ENCODE data around the gene SLC44A1. TPM values are rescaled to one million over a fixed set of nuclear protein-coding genes. Genes with fewer than 3 reads are reported as not detected.

SLC44A1 gene
- total RNA-seq, 2 experiments from 2014 or later: 26.6 to 71.6 TPM

- Histone ChIP-seq H3K9me3 (ENCODE audit: low read length) (no peaks in the 10 kb centered on the region), H3K79me2 (ENCODE audit: insufficient read depth, low read depth, low read length) (no peaks in the 10 kb centered on the region), H3K4me2 (ENCODE audit: low read length) (no peak overlapping the region), H3K9me2 (ENCODE audit: insufficient read depth, low read length) (no peaks in the 10 kb centered on the region), H3K36me3 (ENCODE audit: insufficient read depth, low read length) (no peaks in the 10 kb centered on the region), H3K4me1 (ENCODE audit: insufficient read depth, low read length, poor library complexity, severe bottlenecking) (peaks cover 4% of the 10 kb centered on the region), H4K20me1 (ENCODE audit: insufficient read depth, low read length) (no peaks in the 10 kb centered on the region), H2AFZ (ENCODE audit: low read length) (no peak overlapping the region), H3K27ac (ENCODE audit: low read depth, low read length, poor library complexity, severe bottlenecking) (no peak overlapping the region), H3K4me3 (ENCODE audit: low read depth, low read length, poor library complexity, severe bottlenecking) (no peak overlapping the region)
- DNase-seq (ENCODE audit: low spot score): no peak
- POLR2A ChIA-PET: interaction anchor here (0.5 to 0.9 kb wide), 13 partner anchors 25 to 1383 kb away, joined by 3 to 7 read pairs (median 4); no protein-coding TSS in a partner anchor
- intact Hi-C loops (cut with micrococcal nuclease; ENCODE audit: unreplicated experiment): loop anchor here (5.0 kb wide), 1 partner anchor 637 kb away; no protein-coding TSS in a partner anchor
- no TSS peak for BruUV-seq (replicated peaks)
- CTCF ChIA-PET (ENCODE audit: unreplicated experiment): no interaction called here
- no peak for TF ChIP-seq EZH2phosphoT487 (IDR thresholded peaks at IDR 0.05; ENCODE audit: borderline replicate concordance, low read depth, low read length)
- TF ChIP-seq, protein P1, sequence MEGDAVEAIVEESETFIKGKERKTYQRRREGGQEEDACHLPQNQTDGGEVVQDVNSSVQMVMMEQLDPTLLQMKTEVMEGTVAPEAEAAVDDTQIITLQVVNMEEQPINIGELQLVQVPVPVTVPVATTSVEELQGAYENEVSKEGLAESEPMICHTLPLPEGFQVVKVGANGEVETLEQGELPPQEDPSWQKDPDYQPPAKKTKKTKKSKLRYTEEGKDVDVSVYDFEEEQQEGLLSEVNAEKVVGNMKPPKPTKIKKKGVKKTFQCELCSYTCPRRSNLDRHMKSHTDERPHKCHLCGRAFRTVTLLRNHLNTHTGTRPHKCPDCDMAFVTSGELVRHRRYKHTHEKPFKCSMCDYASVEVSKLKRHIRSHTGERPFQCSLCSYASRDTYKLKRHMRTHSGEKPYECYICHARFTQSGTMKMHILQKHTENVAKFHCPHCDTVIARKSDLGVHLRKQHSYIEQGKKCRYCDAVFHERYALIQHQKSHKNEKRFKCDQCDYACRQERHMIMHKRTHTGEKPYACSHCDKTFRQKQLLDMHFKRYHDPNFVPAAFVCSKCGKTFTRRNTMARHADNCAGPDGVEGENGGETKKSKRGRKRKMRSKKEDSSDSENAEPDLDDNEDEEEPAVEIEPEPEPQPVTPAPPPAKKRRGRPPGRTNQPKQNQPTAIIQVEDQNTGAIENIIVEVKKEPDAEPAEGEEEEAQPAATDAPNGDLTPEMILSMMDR (conservative IDR thresholded peaks at IDR 0.05; ENCODE audit: low read length): no peak
Observed at GRCh38 chr9:105418588-105419500, 174.4 kb downstream of the SLC44A1 start.

- Histone ChIP-seq H3K27ac (ENCODE audit: low read depth, low read length, poor library complexity, severe bottlenecking) (no peak overlapping the region), H3K36me3 (ENCODE audit: insufficient read depth, low read length) (no peaks in the 10 kb centered on the region), H3K9me3 (ENCODE audit: low read length) (no peaks in the 10 kb centered on the region), H3K4me2 (ENCODE audit: low read length) (no peak overlapping the region), H3K4me3 (ENCODE audit: low read depth, low read length, poor library complexity, severe bottlenecking) (no peak overlapping the region), H3K79me2 (ENCODE audit: insufficient read depth, low read depth, low read length) (no peaks in the 10 kb centered on the region), H3K9me2 (ENCODE audit: insufficient read depth, low read length) (no peaks in the 10 kb centered on the region), H2AFZ (ENCODE audit: low read length) (no peak overlapping the region), H4K20me1 (ENCODE audit: insufficient read depth, low read length) (no peaks in the 10 kb centered on the region), H3K4me1 (ENCODE audit: insufficient read depth, low read length, poor library complexity, severe bottlenecking) (peaks cover 3% of the 10 kb centered on the region)
- ChIA-PET CTCF (ENCODE audit: unreplicated experiment) (no interaction called here), POLR2A (interaction anchor here (0.5 to 0.7 kb wide), 4 partner anchors 216 to 1332 kb away, joined by 4 to 7 read pairs (median 6); no protein-coding TSS in a partner anchor)
- TF ChIP-seq EZH2phosphoT487 (IDR thresholded peaks at IDR 0.05; ENCODE audit: borderline replicate concordance, low read depth, low read length): no peak
- TF ChIP-seq, protein P1 (conservative IDR thresholded peaks at IDR 0.05; ENCODE audit: low read length): no peak
- no TSS peak for BruUV-seq (replicated peaks)
- DNase-seq (ENCODE audit: low spot score): no peak
- intact Hi-C loops (cut with micrococcal nuclease; ENCODE audit: unreplicated experiment): loop anchor here (5.0 kb wide), 1 partner anchor 638 kb away; no protein-coding TSS in a partner anchor
Observed at GRCh38 chr9:105419816-105420597, 175.6 kb downstream of the SLC44A1 start.

All from OCI-LY7 (cell line).